ENCODE results near the gene IL4I1. TPM values are rescaled to one million over a fixed set of nuclear protein-coding genes. Genes with fewer than 3 reads are reported as not detected.

The IL4I1 gene
- total RNA-seq, 1 donor from 2014 or later, result 0.90 TPM

- no peak overlapping the region for H3K4me3 Mint-ChIP-seq (ENCODE audit: unreplicated experiment)
- H3K36me3 Mint-ChIP-seq (ENCODE audit: low read depth, unreplicated experiment), result peaks cover 11% of the 10 kb centered on the region
- no peak for DNase-seq (ENCODE audit: low spot score)
- H3K27me3 Mint-ChIP-seq (ENCODE audit: unreplicated experiment), result peaks cover 19% of the 10 kb centered on the region
- no peaks in the 10 kb centered on the region for H3K9me3 Mint-ChIP-seq (ENCODE audit: unreplicated experiment)
- peaks cover 18% of the 10 kb centered on the region for H3K4me1 Mint-ChIP-seq (ENCODE audit: unreplicated experiment)
- TF ChIP-seq CTCF (IDR thresholded peaks at IDR 0.05; ENCODE audit: unreplicated experiment), result no peak
- H3K27ac Mint-ChIP-seq (ENCODE audit: unreplicated experiment), result no peak overlapping the region
Measured at GRCh38 chr19:49894879-49895565, 1.7 kb downstream of the IL4I1 start.

- DNase-seq (ENCODE audit: low spot score), result no peak
- H3K4me3 Mint-ChIP-seq (ENCODE audit: unreplicated experiment), result no peak overlapping the region
- TF ChIP-seq CTCF (IDR thresholded peaks at IDR 0.05; ENCODE audit: unreplicated experiment), result no peak
- no peak overlapping the region for H3K27ac Mint-ChIP-seq (ENCODE audit: unreplicated experiment)
- no peaks in the 10 kb centered on the region for H3K9me3 Mint-ChIP-seq (ENCODE audit: unreplicated experiment)
- peaks cover 21% of the 10 kb centered on the region for H3K27me3 Mint-ChIP-seq (ENCODE audit: unreplicated experiment)
- H3K4me1 Mint-ChIP-seq (ENCODE audit: unreplicated experiment), result peaks cover 18% of the 10 kb centered on the region
- peaks cover 11% of the 10 kb centered on the region for H3K36me3 Mint-ChIP-seq (ENCODE audit: low read depth, unreplicated experiment)
Measured at GRCh38 chr19:49894011-49894664, 2.5 kb downstream of the IL4I1 start.

- no peak for TF ChIP-seq CTCF (IDR thresholded peaks at IDR 0.05; ENCODE audit: unreplicated experiment)
- Mint-ChIP-seq H3K27ac (ENCODE audit: unreplicated experiment) (peak overlapping the region; percentile 80), H3K27me3 (ENCODE audit: unreplicated experiment) (peaks cover 20% of the 10 kb centered on the region), H3K4me1 (ENCODE audit: unreplicated experiment) (peaks cover 16% of the 10 kb centered on the region), H3K36me3 (ENCODE audit: low read depth, unreplicated experiment) (peaks cover 11% of the 10 kb centered on the region), H3K4me3 (ENCODE audit: unreplicated experiment) (no peak overlapping the region), H3K9me3 (ENCODE audit: unreplicated experiment) (no peaks in the 10 kb centered on the region)
- no peak for DNase-seq (ENCODE audit: low spot score)
Measured at GRCh38 chr19:49892716-49893115, 4.0 kb downstream of the IL4I1 start.

- Mint-ChIP-seq H3K4me1 (ENCODE audit: unreplicated experiment) (peaks cover 2% of the 10 kb centered on the region), H3K4me3 (ENCODE audit: unreplicated experiment) (no peak overlapping the region), H3K9me3 (ENCODE audit: unreplicated experiment) (no peaks in the 10 kb centered on the region), H3K27me3 (ENCODE audit: unreplicated experiment) (peaks cover 23% of the 10 kb centered on the region), H3K27ac (ENCODE audit: unreplicated experiment) (no peak overlapping the region), H3K36me3 (ENCODE audit: low read depth, unreplicated experiment) (peaks cover 13% of the 10 kb centered on the region)
- DNase-seq (ENCODE audit: low spot score), result no peak
- no peak for TF ChIP-seq CTCF (IDR thresholded peaks at IDR 0.05; ENCODE audit: unreplicated experiment)
Measured at GRCh38 chr19:49891393-49891792, 5.3 kb downstream of the IL4I1 start.

Data from endothelial cell (in vitro differentiated cells).